ENCODE results near the gene DLEC1. TPM values are rescaled to one million over a fixed set of nuclear protein-coding genes. Genes with fewer than 3 reads are reported as not detected.

DLEC1 gene
- total and polyA plus RNA-seq, 4 donors = 1.2 to 8.4 (median 7.0) TPM

DNA sequence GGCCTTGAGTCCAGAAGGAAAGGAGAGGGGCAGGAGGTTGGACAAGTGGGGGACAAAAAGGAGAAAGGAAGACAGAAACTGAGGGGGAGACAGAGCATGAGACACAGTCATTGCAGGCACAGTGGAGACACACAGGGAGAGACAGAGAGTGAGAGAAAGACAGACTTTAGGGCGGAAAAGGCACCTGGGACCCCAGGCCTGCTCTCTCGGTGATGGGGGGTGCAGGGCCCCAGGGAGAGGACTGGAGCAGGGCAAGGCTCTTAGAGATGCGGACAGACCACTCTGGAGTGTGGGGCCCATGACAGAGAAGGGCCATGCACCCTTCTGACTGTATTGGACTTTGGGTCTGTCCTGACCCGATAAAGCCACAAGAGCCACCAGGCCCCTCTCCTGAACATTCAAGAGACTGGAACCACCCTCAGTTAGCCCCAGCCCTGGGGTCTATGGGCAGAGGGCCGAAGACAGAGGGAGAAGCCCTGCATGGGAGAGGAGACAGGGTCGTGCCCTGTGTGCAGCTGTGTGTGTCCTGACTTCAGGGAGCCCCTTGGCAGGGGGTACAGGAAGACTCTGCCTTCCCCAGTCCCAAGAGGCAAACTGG is 22.1 kb upstream of the DLEC1 start:
- Histone ChIP-seq H3K27me3 (ENCODE audit: control insufficient read depth, insufficient read depth, low read length) (no peaks in the 10 kb centered on the region), H3K36me3 (ENCODE audit: control insufficient read depth, insufficient read depth, low read length) (peaks cover 46% of the 10 kb centered on the region), H3K4me3 (ENCODE audit: low read depth, low read length) (no peak overlapping the region), H3K4me1 (ENCODE audit: control insufficient read depth, insufficient read depth, low read length) (peaks cover 8% of the 10 kb centered on the region), H3K27ac (ENCODE audit: low read depth, low read length) (no peak overlapping the region), H3K9me3 (ENCODE audit: control insufficient read depth, insufficient read depth, low read length) (no peaks in the 10 kb centered on the region)
- DNase-seq (ENCODE audit: low read depth in 4 of 6, low spot score in 6 of 6) = no peak
- 94% methylated on average over 5 of the region's 6 CpGs for WGBS (ENCODE audit: insufficient coverage)

DNA sequence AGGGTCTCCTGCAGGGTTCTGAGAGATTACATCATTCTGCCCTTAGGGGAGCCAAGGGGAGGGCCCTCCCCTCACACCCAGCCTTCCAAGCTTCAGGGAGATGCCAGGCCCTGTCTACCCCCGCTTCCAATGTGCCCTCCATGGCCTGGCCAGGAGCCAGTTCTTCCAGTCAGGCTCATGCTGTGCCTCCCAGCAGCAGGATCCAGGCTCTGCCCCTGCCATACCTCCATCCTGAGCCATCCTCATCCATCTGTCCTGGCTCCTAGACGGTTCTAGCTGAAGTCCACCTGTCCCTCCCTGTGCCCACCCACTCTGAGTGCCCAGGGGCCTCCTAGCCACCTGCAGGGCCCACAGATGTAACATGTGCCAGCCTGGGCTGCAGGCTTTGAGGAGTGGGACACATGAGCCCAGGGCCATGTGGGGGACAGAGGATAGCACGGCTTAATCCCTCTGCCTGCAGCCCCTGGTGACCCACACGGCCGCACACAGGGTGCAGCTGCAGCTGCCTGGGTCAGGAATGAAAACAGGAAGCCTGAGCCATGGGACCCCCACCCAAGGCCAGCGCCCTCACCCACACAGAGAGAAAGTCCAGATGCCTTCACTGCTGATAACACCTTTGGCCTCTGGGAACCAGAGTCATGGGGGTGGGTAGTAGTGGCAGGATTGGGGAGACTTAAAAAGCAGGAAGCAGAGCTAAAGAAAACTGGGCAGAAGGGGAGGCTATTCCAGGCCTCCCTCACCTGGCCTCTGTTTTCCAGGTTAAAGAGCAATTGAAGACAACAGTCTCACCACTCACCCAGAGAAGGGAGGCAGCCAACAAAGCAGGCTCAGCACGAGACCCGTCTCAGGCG is 21.3 kb upstream of the DLEC1 start:
- WGBS (ENCODE audit: insufficient coverage) = 80% methylated on average over 7 of the region's 9 CpGs
- Histone ChIP-seq H3K27ac (ENCODE audit: low read depth, low read length) (no peak overlapping the region), H3K36me3 (ENCODE audit: control insufficient read depth, insufficient read depth, low read length) (peaks cover 42% of the 10 kb centered on the region)

DNA sequence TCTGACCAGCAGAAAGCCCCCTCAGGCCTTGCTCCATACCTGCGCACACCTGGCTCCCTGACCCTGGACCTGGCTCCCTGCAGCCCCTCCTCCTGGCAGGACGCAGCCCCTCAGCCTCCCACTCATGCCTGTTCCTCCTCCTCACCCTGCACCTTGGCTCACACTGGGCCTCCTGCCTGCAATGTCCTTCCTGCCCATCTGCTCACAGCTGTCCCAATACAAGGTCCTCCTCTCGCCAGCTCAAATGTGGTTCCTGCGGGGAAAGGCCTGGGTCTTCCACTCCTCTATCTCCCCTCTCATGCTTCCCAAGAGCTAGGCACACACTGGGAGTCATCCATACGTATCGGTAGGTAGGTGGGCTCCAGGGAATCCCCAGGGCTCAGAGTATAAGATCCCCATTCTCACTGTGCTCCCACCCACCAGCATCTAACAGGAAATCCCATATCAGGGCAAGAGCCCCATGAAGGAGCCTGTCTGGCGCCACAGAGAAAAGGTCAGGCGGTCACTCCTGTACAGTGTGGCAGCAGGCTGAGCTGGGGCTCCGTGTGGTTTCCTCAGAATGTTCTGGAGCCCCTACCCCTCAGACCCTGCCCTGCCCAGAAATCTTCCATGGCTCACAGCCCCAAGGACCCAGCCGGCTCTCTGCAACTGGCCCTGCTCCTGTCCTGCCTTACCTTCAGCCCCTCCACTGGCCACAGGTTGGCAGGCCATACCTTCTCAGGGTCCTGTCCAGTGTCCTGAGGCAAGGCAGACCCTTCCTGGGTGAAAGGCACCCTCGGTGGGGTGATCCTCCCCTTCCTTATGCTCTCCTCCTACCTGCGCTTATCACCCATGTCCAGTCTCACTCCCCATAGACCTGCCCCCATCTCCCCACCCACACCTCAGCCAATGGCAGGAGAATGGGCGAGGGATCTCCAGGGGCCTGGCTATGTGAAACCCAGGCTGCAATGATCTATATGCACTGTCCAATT is 20.4 kb upstream of the DLEC1 start:
- WGBS (ENCODE audit: insufficient coverage) = 91% methylated on average over 11 of the region's 13 CpGs
- H3K4me1 ChIP-seq (ENCODE audit: control insufficient read depth, insufficient read depth, low read length) = peaks cover 8% of the 10 kb centered on the region
- no peaks in the 10 kb centered on the region for H3K27me3 ChIP-seq (ENCODE audit: control insufficient read depth, insufficient read depth, low read length)
- no peak for DNase-seq (ENCODE audit: low read depth in 4 of 6, low spot score in 6 of 6)
- H3K27ac ChIP-seq (ENCODE audit: low read depth, low read length) = no peak overlapping the region
- H3K4me3 ChIP-seq (ENCODE audit: low read depth, low read length) = no peak overlapping the region
- H3K9me3 ChIP-seq (ENCODE audit: control insufficient read depth, insufficient read depth, low read length) = no peaks in the 10 kb centered on the region
- H3K36me3 ChIP-seq (ENCODE audit: control insufficient read depth, insufficient read depth, low read length) = peaks cover 40% of the 10 kb centered on the region

More for the DNA sequence above, 21.3 kb upstream of the DLEC1 start:
- Histone ChIP-seq H3K27me3 (ENCODE audit: control insufficient read depth, insufficient read depth, low read length) (no peaks in the 10 kb centered on the region), H3K9me3 (ENCODE audit: control insufficient read depth, insufficient read depth, low read length) (no peaks in the 10 kb centered on the region), H3K4me1 (ENCODE audit: control insufficient read depth, insufficient read depth, low read length) (peaks cover 8% of the 10 kb centered on the region), H3K4me3 (ENCODE audit: low read depth, low read length) (no peak overlapping the region)
- no peak for DNase-seq (ENCODE audit: low read depth in 4 of 6, low spot score in 6 of 6)

DNA sequence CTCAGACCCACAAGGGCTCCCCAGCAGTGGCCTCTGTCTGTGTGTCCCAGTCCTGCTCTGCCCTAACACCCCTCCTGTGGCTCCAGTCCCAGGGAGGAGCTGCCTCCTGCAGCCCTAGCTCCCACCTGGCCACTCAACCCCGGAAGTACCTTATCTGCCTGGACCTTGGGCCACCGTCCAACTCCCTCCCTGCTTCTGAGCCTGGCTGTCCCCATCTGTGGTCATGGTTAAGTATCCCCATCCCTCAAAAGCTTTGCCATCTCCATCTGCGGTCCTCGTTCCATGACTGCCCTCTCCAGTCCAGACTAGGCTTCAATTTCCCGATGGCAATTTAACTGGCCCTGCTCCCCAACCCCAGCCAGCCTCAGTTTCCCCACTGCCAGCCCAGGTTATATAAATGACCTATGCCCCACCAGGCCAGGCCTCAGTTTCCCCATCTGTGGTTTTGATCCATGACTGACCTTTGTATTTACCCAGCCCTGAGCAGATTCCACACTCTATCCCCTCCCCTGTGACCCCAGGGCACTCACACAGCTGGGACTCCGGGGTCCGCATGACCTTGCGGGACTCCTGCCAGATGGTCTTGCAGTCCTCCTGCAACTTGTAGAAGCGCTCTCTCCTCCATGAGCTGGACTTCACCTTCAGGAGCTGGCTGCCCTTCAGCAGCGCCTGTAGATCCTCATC is 19.2 kb upstream of the DLEC1 start:
- peaks cover 40% of the 10 kb centered on the region for H3K36me3 ChIP-seq (ENCODE audit: control insufficient read depth, insufficient read depth, low read length)
- H3K9me3 ChIP-seq (ENCODE audit: control insufficient read depth, insufficient read depth, low read length) = no peaks in the 10 kb centered on the region
- no peaks in the 10 kb centered on the region for H3K27me3 ChIP-seq (ENCODE audit: control insufficient read depth, insufficient read depth, low read length)
- WGBS (ENCODE audit: insufficient coverage) = 89% methylated on average over 10 of the region's 10 CpGs
- peaks cover 17% of the 10 kb centered on the region for H3K4me1 ChIP-seq (ENCODE audit: control insufficient read depth, insufficient read depth, low read length)
- H3K27ac ChIP-seq (ENCODE audit: low read depth, low read length) = no peak overlapping the region
- no peak overlapping the region for H3K4me3 ChIP-seq (ENCODE audit: low read depth, low read length)
- DNase-seq (ENCODE audit: low read depth in 4 of 6, low spot score in 6 of 6) = no peak

DNA sequence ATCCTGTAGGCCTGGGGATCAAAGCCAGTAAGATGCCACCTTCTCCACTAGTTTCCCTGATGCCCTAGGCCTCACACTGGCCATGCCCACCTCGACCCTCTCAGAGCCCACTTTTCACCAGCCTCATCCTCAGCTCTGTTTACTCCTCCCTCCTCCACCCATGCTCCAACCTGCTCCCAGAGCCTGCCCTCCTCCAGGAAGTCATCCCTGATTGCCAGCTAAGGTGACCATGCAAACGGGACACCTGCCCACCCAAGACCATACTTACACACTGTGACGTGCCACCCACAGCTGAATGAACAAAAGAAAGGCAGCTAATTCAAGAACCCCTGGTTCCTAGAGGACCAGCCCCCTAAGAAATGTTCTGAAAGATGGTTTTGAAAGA is 18.7 kb upstream of the DLEC1 start:
- peaks cover 40% of the 10 kb centered on the region for H3K36me3 ChIP-seq (ENCODE audit: control insufficient read depth, insufficient read depth, low read length)
- no peaks in the 10 kb centered on the region for H3K9me3 ChIP-seq (ENCODE audit: control insufficient read depth, insufficient read depth, low read length)
- H3K4me1 ChIP-seq (ENCODE audit: control insufficient read depth, insufficient read depth, low read length) = peaks cover 21% of the 10 kb centered on the region
- no peak overlapping the region for H3K4me3 ChIP-seq (ENCODE audit: low read depth, low read length)
- no peak for DNase-seq (ENCODE audit: low read depth in 4 of 6, low spot score in 6 of 6)
- 96% methylated on average over 2 of the region's 3 CpGs for WGBS (ENCODE audit: insufficient coverage)
- no peak overlapping the region for H3K27ac ChIP-seq (ENCODE audit: low read depth, low read length)
- no peaks in the 10 kb centered on the region for H3K27me3 ChIP-seq (ENCODE audit: control insufficient read depth, insufficient read depth, low read length)

DNA sequence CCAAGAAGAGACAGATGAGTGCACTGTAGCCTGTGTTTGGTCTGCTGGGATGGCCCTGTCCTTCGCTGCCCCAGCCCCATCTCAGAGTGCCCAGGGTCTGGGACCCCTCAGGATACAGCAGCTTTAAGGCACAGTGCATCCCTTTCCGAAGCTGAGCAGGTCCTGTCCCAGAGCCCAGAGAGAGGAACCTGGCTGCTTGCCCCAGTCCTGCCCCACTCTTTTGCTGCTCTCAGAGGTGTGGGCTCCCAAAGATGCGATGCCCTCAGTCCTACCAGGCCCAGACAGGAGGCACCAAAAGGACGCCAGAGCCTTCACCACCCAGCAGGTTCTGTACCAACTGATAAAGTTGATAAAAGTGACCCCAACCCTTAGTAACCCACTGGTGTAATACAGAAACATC is 17.8 kb upstream of the DLEC1 start:
- Histone ChIP-seq H3K4me3 (ENCODE audit: low read depth, low read length) (no peak overlapping the region), H3K27ac (ENCODE audit: low read depth, low read length) (no peak overlapping the region), H3K36me3 (ENCODE audit: control insufficient read depth, insufficient read depth, low read length) (peaks cover 38% of the 10 kb centered on the region), H3K9me3 (ENCODE audit: control insufficient read depth, insufficient read depth, low read length) (no peaks in the 10 kb centered on the region), H3K27me3 (ENCODE audit: control insufficient read depth, insufficient read depth, low read length) (no peaks in the 10 kb centered on the region), H3K4me1 (ENCODE audit: control insufficient read depth, insufficient read depth, low read length) (peaks cover 21% of the 10 kb centered on the region)
- 98% methylated on average over 3 of the region's 4 CpGs for WGBS (ENCODE audit: insufficient coverage)
- DNase-seq (ENCODE audit: low read depth in 4 of 6, low spot score in 6 of 6) = no peak

DNA sequence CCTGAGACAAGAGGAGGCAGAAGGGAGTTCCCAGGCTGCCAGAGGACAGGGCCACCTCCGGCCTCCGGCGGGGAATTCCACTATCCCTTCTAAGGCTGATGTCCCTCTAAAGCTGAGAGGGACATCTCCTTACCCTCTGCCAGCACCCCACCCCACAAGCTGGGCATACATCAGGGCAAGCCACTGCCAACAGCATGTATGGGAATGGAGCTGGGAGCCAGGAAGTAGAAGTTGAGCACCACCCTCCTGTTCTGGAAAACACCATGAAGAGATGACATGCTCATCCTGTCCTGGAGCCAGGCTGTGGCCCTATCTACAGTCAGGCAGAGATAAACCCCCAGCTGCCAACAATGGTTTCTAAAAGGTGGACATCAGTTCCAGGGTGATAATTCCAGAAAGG is 16.7 kb upstream of the DLEC1 start:
- WGBS (ENCODE audit: insufficient coverage) = 100% methylated on average over 1 of the region's 3 CpGs
- no peak overlapping the region for H3K27ac ChIP-seq (ENCODE audit: low read depth, low read length)
- no peak overlapping the region for H3K4me3 ChIP-seq (ENCODE audit: low read depth, low read length)
- DNase-seq (ENCODE audit: low read depth in 4 of 6, low spot score in 6 of 6) = no peak
- H3K4me1 ChIP-seq (ENCODE audit: control insufficient read depth, insufficient read depth, low read length) = peaks cover 20% of the 10 kb centered on the region
- no peaks in the 10 kb centered on the region for H3K27me3 ChIP-seq (ENCODE audit: control insufficient read depth, insufficient read depth, low read length)
- H3K36me3 ChIP-seq (ENCODE audit: control insufficient read depth, insufficient read depth, low read length) = peaks cover 27% of the 10 kb centered on the region
- H3K9me3 ChIP-seq (ENCODE audit: control insufficient read depth, insufficient read depth, low read length) = no peaks in the 10 kb centered on the region

DNA sequence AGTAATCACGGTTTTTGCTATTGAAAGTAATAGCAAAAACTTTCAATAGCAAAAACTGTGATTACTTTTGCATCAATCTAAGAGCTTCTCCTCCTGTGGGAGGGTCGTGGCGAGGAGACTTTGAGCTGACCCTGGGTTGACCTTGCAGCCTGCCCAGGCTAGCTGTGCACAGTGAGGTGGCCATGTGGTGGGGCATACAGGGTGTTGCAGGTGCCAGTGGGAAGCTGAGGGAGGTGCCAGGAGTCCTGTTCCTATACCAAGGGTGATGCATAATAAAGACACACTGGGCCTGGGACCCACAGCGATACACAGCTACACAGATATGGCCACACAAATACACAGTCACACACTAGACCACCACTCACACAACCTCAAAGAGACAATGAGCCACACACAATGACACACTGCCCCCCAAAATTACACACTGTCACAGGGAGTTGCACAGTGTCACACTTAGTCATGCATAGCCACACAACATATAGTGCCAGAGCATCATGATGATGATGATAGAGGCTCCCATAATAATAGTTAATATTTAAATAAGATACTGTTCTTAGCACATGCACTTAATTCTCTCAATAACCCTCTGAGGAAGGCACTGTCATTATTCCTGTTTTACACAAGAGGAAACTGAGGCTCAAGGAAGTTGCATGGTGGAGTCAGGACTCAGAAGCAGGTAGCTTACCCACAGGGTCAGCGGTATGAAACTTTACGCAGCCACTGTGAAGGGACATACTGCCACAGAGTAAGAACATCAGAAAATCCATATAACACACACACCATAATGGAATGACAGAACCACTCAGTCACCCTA is 15.9 kb upstream of the DLEC1 start:
- Histone ChIP-seq H3K9me3 (ENCODE audit: control insufficient read depth, insufficient read depth, low read length) (no peaks in the 10 kb centered on the region), H3K36me3 (ENCODE audit: control insufficient read depth, insufficient read depth, low read length) (peaks cover 19% of the 10 kb centered on the region), H3K4me1 (ENCODE audit: control insufficient read depth, insufficient read depth, low read length) (peaks cover 17% of the 10 kb centered on the region), H3K27ac (ENCODE audit: low read depth, low read length) (no peak overlapping the region), H3K4me3 (ENCODE audit: low read depth, low read length) (no peak overlapping the region), H3K27me3 (ENCODE audit: control insufficient read depth, insufficient read depth, low read length) (no peaks in the 10 kb centered on the region)
- DNase-seq (ENCODE audit: low read depth in 4 of 6, low spot score in 6 of 6) = no peak
- WGBS (ENCODE audit: insufficient coverage) = 91% methylated on average over 3 of the region's 6 CpGs

Measured in spinal cord (tissue), 10 donors.